SJCRH30 (cell line): ENCODE measurements around the gene FCN3. TPM values are rescaled to one million over a fixed set of nuclear protein-coding genes. Genes with fewer than 3 reads are reported as not detected.

ENCODE experiments used
- DNase-seq, 2 experiments: peaks; one replicate each; pipeline ENCODE4 v3.0.0-alpha.2; 2015 to 2020
- H3K27ac ChIP-seq: fragments of 250-450 bp; sonication (Bioruptor Pico); 2 replicates; pipeline ENCODE4 v1.5.1; 2020; ENCODE audit warnings: mild to moderate bottlenecking, moderate library complexity
- H3K27me3 ChIP-seq: fragments of 250-450 bp; sonication (Bioruptor Pico); 2 replicates; pipeline ENCODE4 v1.5.1; 2020; ENCODE audit warnings: mild to moderate bottlenecking, moderate library complexity
- H3K36me3 ChIP-seq: fragments of 250-450 bp; sonication (Bioruptor Pico); 2 replicates; pipeline ENCODE4 v1.5.1; 2020; ENCODE audit warnings: mild to moderate bottlenecking, moderate library complexity
- H3K4me1 ChIP-seq: fragments of 250-450 bp; sonication (Bioruptor Pico); 2 replicates; pipeline ENCODE4 v1.5.1; 2020; ENCODE audit warnings: mild to moderate bottlenecking, moderate library complexity
- H3K4me3 ChIP-seq: fragments of 250-450 bp; sonication (Bioruptor Pico); 2 replicates; pipeline ENCODE4 v1.5.1; 2020; ENCODE audit warnings: mild to moderate bottlenecking, moderate library complexity
- H3K9me3 ChIP-seq: fragments of 250-450 bp; sonication (Bioruptor Pico); replicated peaks from 2 replicates; pipeline ENCODE4 v1.5.1; 2020; ENCODE audit warnings: mild to moderate bottlenecking, moderate library complexity
- total RNA-seq: library from RNA; depleted of rRNA; stranded (reverse); fragments of >200 nt; shearing (Covaris generic); gene quantifications from 2 replicates; pipeline ENCODE4 v1.2.3, GENCODE V29; 2014; rRNA removed

Gene FCN3
- total RNA-seq, 1 experiment from 2014 or later, result not detected

DNA sequence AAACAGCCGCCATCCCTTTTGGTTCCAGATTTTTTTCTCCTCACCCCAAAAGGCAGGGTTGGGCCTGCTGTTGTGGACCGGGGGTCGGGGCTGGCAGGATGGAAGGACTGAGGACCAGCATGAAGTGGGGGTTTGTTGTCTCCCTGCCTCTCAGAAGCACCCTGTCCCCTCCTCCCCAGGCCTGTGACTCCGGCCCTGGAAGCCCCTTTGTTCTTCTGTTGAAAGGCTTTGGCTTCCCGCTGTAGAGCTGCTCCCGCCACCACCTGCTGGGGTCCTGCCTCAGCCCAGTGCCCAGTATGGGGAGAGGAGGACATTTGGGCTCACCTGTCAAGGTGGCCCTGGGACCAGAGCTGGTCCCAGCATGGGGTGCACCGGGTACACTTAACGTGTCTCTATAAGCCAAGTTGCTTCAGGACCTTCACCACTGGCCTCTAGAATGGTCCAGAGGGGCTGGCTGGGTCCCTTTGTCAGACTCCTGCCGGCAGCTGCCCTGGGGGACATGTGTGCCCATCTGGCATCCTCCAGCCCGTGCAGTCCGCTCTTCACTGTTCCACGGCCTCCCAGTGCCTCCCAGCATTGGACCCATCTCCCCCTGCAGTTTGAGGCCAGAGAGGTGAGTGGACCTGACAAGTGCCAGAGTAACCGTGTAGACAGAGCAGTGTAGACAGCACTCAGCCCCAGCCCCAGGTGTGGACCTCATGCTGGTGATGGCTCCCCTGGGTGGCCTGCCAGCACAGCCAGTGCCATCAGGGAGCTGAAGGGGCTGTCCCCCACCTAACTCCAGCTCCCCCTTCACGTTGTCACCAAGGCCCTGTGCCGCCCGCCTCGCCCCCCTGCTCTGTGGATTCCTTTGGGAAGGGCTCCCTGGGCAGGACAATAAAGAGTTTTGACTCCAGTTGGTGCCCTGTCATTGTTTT lies 38.9 kb downstream of the FCN3 start:
- Histone ChIP-seq H3K36me3 (peaks cover 17% of the 10 kb centered on the region), H3K4me3 (no peak overlapping the region)
- no peak for DNase-seq

DNA sequence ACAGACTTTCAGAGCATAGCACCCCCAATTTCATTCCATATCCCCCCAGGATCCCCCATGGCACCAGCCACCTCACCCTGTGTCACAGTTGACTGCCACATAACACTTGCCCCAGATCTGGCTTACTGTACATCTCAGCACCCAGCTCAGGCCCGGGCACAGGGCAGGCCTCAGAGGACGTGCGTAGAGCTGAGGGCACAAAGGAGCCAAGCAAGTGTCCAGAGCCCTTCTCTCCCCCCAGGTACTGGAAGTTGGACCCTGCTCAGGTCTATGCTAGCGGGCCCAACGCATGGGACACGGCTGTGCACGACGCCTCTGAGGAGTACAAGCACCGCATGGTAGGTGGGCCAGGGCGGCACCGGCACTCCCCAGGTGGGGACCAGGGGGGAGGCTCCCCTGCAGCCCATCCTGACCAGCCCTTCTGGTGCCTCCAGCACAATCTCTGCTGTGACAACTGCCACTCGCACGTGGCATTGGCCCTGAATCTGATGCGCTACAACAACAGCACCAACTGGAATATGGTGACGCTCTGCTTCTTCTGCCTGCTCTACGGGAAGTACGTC lies 40.8 kb downstream of the FCN3 start:
- no peaks in the 10 kb centered on the region for H3K27me3 ChIP-seq
- no peak overlapping the region for H3K27ac ChIP-seq
- peaks cover 22% of the 10 kb centered on the region for H3K36me3 ChIP-seq
- H3K4me3 ChIP-seq, result no peak overlapping the region
- DNase-seq, result no peak
- H3K9me3 ChIP-seq, result no peaks in the 10 kb centered on the region
- no peaks in the 10 kb centered on the region for H3K4me1 ChIP-seq

More for the DNA sequence above, 38.9 kb downstream of the FCN3 start:
- Histone ChIP-seq H3K9me3 (no peaks in the 10 kb centered on the region), H3K27me3 (no peaks in the 10 kb centered on the region), H3K27ac (no peak overlapping the region), H3K4me1 (peaks cover 3% of the 10 kb centered on the region)

DNA sequence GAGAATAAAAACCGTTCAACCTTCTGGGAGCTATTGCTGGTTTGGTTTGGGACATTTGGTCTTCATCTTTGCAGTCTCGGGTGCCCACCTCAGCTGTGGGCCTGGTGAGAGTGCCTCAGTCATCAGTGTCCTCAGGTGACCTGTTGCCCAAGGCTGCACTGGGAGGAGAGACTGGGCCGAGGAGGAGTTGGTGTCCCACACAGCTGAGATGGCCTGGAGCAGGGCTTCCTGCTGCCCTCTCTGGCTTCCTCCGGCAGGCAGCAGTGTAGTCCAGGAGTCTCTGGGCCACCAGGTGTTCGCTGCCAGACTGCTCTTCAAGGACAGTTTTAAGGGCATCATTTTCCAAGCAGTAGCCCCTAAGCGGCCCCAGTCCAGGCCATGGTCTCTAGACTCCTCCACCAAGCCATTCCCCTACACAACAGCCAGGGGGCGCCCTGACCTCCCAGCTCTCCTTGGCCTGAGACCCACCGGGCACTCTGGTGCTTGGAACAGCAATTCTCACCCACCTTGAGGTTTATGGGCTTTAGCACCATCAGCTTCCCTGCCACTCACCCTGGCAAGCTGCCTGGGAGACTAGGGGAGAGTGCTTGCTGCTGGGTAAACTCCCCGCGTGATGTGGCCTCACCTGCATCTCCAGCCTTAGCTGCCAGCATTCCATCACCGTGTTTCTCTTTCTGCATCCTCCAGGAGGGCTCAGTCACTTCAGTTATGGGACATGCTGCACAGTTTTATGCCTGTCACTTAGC lies 41.9 kb downstream of the FCN3 start:
- H3K4me1 ChIP-seq, result no peaks in the 10 kb centered on the region
- H3K27ac ChIP-seq, result no peak overlapping the region
- no peaks in the 10 kb centered on the region for H3K9me3 ChIP-seq
- H3K4me3 ChIP-seq, result no peak overlapping the region
- H3K27me3 ChIP-seq, result no peaks in the 10 kb centered on the region
- H3K36me3 ChIP-seq, result peaks cover 26% of the 10 kb centered on the region
- DNase-seq, result peak; percentile 55 to 77

DNA sequence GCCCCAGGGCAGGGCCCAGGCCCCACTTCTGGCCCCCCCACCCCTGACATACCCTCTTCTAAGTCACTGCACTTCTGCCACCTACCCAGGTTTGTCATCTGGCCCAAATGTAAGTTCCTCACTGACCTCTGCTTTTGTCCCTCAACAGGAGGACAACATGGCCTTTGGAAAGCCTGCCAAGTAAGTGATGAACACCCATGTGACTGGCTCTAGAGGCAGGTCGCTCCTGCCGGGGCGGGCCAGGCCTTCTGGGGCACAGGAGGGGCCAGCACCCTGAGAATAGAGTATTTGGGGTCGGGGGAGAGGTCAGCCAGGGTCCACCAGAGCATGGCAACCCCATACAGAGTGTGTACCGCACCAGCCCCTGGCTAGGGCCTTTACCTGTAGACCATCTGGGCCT lies 42.7 kb downstream of the FCN3 start:
- H3K4me1 ChIP-seq, result peaks cover 2% of the 10 kb centered on the region; the same call in 1 of the 2 replicates
- H3K9me3 ChIP-seq, result no peaks in the 10 kb centered on the region
- H3K36me3 ChIP-seq, result peaks cover 28% of the 10 kb centered on the region
- no peaks in the 10 kb centered on the region for H3K27me3 ChIP-seq
- no peak overlapping the region for H3K27ac ChIP-seq
- DNase-seq, result no peak
- no peak overlapping the region for H3K4me3 ChIP-seq

DNA sequence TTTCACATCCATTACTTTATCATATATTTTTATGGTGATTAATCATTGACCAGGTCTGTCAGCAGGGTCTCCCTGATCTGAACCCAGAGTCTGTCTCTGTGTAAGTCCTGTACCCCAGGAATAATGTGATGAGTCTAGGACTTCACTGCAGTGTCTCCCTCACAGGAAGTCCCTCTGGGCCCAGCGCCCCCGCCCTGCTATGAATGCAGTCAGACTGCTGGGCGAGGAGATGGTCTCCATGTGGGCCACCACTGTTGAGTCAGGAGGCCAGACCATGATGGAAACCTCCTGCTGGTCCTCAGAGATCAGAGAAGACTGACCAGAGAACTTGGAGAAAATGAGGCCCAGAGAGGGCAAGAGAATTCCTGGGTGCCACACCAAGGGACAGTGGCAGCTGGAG lies 43.2 kb downstream of the FCN3 start:
- Histone ChIP-seq H3K27me3 (no peaks in the 10 kb centered on the region), H3K36me3 (peaks cover 29% of the 10 kb centered on the region), H3K27ac (no peak overlapping the region), H3K9me3 (no peaks in the 10 kb centered on the region), H3K4me1 (peaks cover 3% of the 10 kb centered on the region; the same call in 1 of the 2 replicates), H3K4me3 (no peak overlapping the region)
- no peak for DNase-seq

DNA sequence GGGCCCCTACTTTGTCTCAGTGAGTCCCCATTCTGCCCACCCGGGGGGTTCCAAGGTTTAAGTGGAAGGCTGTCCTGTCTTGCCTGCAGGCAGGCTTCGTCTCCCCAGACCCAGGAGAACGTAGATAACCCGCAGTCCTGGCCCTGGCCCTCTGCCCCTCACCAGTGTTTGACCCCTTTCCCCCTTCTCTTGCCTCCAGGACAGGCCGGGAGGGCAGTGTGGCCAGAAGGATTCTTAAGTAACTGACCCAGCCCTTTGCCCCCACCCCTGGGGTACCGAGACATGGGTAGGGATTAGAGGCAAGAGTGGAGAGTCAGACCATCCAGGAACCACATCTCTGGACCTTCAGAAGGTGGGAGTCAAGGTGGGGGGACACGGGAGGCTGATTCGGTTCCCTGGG lies 43.8 kb downstream of the FCN3 start:
- H3K4me1 ChIP-seq, result peaks cover 3% of the 10 kb centered on the region; the same call in 1 of the 2 replicates

DNA sequence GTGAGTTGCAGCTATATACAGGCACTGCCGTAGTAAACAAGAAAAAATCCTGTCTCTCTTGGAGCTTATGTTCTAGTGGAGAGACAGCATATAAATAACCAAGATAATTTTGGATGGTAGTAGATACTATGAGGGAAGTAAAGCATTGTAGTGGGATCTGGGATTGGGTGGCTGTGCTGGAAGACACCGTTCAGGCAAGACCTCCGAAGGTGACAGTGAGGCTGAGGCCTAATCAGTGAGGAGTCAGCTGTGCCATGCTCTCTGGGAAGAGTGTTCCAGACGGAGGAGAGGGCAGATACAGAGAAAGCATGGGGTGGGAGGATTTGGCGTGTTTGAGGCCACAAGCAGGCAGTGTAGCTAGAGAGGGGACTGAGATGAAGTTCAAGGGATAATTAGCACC lies 46.7 kb downstream of the FCN3 start:
- no peaks in the 10 kb centered on the region for H3K27me3 ChIP-seq
- peaks cover 3% of the 10 kb centered on the region; the same call in 1 of the 2 replicates for H3K4me1 ChIP-seq
- no peak overlapping the region for H3K4me3 ChIP-seq
- no peak overlapping the region for H3K27ac ChIP-seq
- DNase-seq, result no peak
- peaks cover 32% of the 10 kb centered on the region for H3K36me3 ChIP-seq
- H3K9me3 ChIP-seq, result no peaks in the 10 kb centered on the region

More for the DNA sequence above, 43.8 kb downstream of the FCN3 start:
- no peak overlapping the region for H3K4me3 ChIP-seq
- no peaks in the 10 kb centered on the region for H3K27me3 ChIP-seq
- no peak for DNase-seq
- peaks cover 31% of the 10 kb centered on the region for H3K36me3 ChIP-seq
- H3K9me3 ChIP-seq, result no peaks in the 10 kb centered on the region
- H3K27ac ChIP-seq, result no peak overlapping the region

DNA sequence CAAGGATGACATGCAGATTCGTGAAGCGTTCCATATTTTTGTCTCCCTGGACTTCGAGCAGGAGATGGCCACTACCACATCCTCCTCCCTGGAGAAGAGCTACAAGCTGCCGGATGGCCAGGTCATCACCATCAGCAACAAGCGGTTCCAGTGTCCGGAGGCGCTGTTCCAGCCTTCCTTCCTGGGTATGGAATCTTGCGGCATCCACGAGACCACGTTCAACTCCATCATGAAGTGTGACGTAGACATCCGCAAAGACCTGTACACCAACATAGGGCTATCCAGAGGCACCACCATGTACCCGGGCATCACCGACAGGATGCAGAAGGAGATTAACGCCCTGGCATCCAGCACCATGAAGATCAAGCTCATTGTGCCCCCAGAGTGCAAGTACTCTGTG lies 49.3 kb downstream of the FCN3 start:
- Histone ChIP-seq H3K27me3 (no peaks in the 10 kb centered on the region), H3K9me3 (no peaks in the 10 kb centered on the region), H3K4me3 (no peak overlapping the region), H3K4me1 (peaks cover 3% of the 10 kb centered on the region; the same call in 1 of the 2 replicates), H3K36me3 (peaks cover 24% of the 10 kb centered on the region), H3K27ac (no peak overlapping the region)
- no peak for DNase-seq

DNA sequence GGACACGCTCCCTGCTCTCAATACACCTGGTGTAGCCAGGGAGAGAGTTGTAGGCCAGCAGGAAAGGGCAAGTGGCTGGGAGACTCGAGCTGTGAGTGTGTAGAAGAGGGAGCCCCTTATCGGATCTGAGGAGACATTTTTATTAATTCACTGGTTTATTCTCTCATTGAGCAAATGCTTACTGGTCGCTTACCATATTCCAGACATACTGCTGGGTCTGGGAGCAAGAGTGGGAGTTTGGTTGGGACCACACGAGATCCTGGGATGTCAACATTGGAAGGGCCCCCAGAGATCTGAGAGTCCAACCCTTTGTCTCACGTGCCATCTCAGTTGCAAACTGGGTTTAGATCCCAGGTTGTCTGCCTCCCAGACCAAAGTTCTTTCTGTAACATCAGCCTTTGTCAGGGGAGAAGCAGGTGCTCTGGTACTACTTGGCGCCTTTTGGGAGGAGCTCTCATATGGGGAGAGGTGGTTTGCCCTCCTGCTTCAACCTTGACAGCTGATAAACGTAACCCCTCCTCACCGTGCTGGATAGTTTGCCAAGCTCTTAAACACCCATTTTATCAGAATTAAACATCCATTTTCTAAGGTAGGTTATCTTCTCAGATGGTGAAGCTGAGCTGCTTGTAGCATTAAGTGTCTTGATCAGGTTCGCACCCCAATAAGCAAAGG lies 51.9 kb downstream of the FCN3 start:
- peak overlapping the region; percentile 60 for H3K27ac ChIP-seq
- peaks cover 3% of the 10 kb centered on the region; the same call in 1 of the 2 replicates for H3K4me1 ChIP-seq
- H3K4me3 ChIP-seq, result peak overlapping the region; percentile 77

DNA sequence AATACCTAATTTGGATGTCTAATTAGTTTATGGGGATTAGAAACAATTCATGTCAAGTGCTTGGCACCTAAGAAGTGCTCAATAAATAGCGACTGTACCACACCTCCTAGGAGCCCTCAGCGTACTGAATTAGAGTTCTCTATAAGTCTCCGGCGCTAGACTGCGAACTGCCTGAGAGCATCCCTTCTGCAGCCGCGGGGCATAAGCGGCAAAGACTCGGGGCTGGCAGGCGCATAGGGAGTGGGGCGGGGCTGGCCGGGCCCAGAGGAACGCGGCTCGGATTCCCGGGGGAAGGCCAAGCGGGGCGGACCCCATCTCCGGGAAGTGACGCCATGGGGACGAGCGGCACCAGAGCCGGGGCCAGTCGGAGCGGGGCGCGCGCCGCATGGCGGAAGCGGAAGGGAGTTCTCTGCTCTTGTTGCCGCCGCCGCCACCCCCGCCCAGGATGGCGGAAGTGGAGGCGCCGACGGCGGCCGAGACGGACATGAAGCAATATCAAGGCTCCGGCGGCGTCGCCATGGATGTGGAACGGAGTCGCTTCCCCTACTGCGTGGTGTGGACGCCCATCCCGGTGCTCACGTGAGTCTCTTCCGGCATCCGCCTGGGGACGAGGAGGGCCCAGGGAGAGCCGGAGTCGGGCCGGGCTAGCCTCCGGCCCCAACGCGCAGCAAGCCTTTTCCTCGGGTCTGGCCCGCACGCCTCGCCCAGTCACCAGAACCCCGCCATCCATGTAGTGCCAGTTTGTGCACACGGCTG lies 52.6 kb downstream of the FCN3 start, which contains the start of gene TMEM222:
TSS of gene TMEM222 (plus strand) at position 351 of the 756 bp plus-strand sequence. CDS start at position 386, 35 bp downstream.
- Histone ChIP-seq H3K27ac (peak within 1 kb of the TSS; percentile 60), H3K27me3 (0 out of 2 replicates have a peak, but pooled peaks cover 8% of the 10 kb centered on the region), H3K9me3 (no peaks in the 10 kb centered on the region), H3K4me3 (peak within 1 kb of the TSS; percentile 77), H3K36me3 (peaks cover 13% of the 10 kb centered on the region), H3K4me1 (peaks cover 2% of the 10 kb centered on the region; the same call in 1 of the 2 replicates)
- DNase-seq, result peak; percentile 98

More for the DNA sequence above, 51.9 kb downstream of the FCN3 start:
- H3K27me3 ChIP-seq, result 0 out of 2 replicates have a peak, but pooled peaks cover 6% of the 10 kb centered on the region
- peaks cover 15% of the 10 kb centered on the region for H3K36me3 ChIP-seq
- H3K9me3 ChIP-seq, result no peaks in the 10 kb centered on the region
- DNase-seq, result peak in 1 of 2 experiments; percentile 20

Other genes starting within 250 kb of the FCN3 start
- 7.4 and 8.4 TPM in 2 replicates for gene SLC9A1, start 219.7 kb downstream of the FCN3 start, total RNA-seq
- 15.1 and 16.2 TPM in 2 replicates for gene WDTC1, start 140.2 kb downstream of the FCN3 start, total RNA-seq
- 26.0 and 26.1 TPM in 2 replicates for gene TMEM222, start 52.7 kb downstream of the FCN3 start, total RNA-seq
- 0.20 and 0.47 TPM in 2 replicates for gene SYTL1, start 32.8 kb downstream of the FCN3 start, total RNA-seq
- 8.2 and 10.0 TPM in 2 replicates for gene MAP3K6, start 7.9 kb downstream of the FCN3 start, total RNA-seq
- not detected in 2 replicates for gene CD164L2, start 8.5 kb upstream of the FCN3 start, total RNA-seq
- gene GPR3, start 17.8 kb upstream of the FCN3 start, total RNA-seq, result 8.3 TPM in 2 replicates
- gene WASF2, start 115.3 kb upstream of the FCN3 start, total RNA-seq, result 38.2 and 43.6 TPM in 2 replicates
- 29.7 and 30.6 TPM in 2 replicates for gene AHDC1, start 229.3 kb upstream of the FCN3 start, total RNA-seq